Measurements from ENCODE around the gene CDH8.

Gene CDH8

DNA sequence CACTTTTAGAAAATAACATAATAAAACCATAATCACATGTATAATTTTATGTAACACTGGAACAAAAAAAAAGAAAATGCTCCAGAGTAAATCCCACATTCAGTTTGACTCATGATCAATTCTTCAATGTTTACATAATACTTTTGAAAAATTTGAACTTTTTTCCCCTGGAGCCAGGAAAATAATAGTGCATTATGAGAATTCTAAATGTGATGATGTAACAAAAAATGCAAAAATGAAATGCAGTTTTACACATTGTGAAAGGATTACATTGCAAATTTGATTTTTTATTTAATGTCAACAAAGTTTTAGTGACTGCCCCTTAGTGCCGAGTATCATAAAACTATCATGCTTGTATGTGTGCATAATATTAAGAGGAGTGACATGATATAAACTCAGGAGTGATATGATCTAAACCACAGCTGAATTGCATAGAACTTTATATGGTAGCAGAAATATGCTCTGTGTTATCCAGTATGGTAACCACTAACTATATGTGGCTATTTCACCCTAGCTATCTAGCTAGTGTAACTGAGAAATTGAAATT, 238.2 kb downstream of the CDH8 start:
- H4K20me1 ChIP-seq (ENCODE audit: control insufficient read depth, insufficient read depth, low read depth, low read length): no peaks in the 10 kb centered on the region

GRCh38 chr16:61797296-61797795, 238.9 kb downstream of the CDH8 start:
- Histone ChIP-seq H4K20me1 (ENCODE audit: control insufficient read depth, insufficient read depth, low read depth, low read length) (no peaks in the 10 kb centered on the region), H3K36me3 (ENCODE audit: control insufficient read depth, low read length) (no peaks in the 10 kb centered on the region), H3F3A (ENCODE audit: control insufficient read depth, insufficient read depth) (no peaks in the 10 kb centered on the region), H3K9me2 (replicated peaks; ENCODE audit: control insufficient read depth, low read length) (no peaks in the 10 kb centered on the region), H3K4me2 (ENCODE audit: low read length) (no peak overlapping the region), H3K27ac (ENCODE audit: low read depth, low read length) (no peak overlapping the region), H3K4me1 (ENCODE audit: control insufficient read depth, low read length) (no peaks in the 10 kb centered on the region), H3K9me3 (ENCODE audit: control insufficient read depth, insufficient read depth, low read length) (no peaks in the 10 kb centered on the region), H3K79me2 (ENCODE audit: control insufficient read depth, low read length) (no peaks in the 10 kb centered on the region), H3K27me3 (ENCODE audit: control insufficient read depth, low read length) (no peaks in the 10 kb centered on the region), H3K4me3 (ENCODE audit: low read length) (no peak overlapping the region)
- TF ChIP-seq CTCF (IDR thresholded peaks at IDR 0.05; ENCODE audit: low read depth, low read length, poor library complexity, severe bottlenecking) (no peak), EZH2phosphoT487 (IDR thresholded peaks at IDR 0.05; ENCODE audit: borderline replicate concordance, low read length) (no peak)

More for the DNA sequence above, 238.2 kb downstream of the CDH8 start:
- Histone ChIP-seq H3K4me2 (ENCODE audit: low read length) (no peak overlapping the region), H3K4me3 (ENCODE audit: low read length) (no peak overlapping the region), H3K79me2 (ENCODE audit: control insufficient read depth, low read length) (no peaks in the 10 kb centered on the region), H3K4me1 (ENCODE audit: control insufficient read depth, low read length) (no peaks in the 10 kb centered on the region), H3K36me3 (ENCODE audit: control insufficient read depth, low read length) (no peaks in the 10 kb centered on the region), H3K9me3 (ENCODE audit: control insufficient read depth, insufficient read depth, low read length) (no peaks in the 10 kb centered on the region), H3K9me2 (replicated peaks; ENCODE audit: control insufficient read depth, low read length) (no peaks in the 10 kb centered on the region), H3K27me3 (ENCODE audit: control insufficient read depth, low read length) (no peaks in the 10 kb centered on the region), H3K27ac (ENCODE audit: low read depth, low read length) (no peak overlapping the region), H3F3A (ENCODE audit: control insufficient read depth, insufficient read depth) (no peaks in the 10 kb centered on the region)
- TF ChIP-seq EZH2phosphoT487 (IDR thresholded peaks at IDR 0.05; ENCODE audit: borderline replicate concordance, low read length) (no peak), CTCF (IDR thresholded peaks at IDR 0.05; ENCODE audit: low read depth, low read length, poor library complexity, severe bottlenecking) (no peak)

DNA sequence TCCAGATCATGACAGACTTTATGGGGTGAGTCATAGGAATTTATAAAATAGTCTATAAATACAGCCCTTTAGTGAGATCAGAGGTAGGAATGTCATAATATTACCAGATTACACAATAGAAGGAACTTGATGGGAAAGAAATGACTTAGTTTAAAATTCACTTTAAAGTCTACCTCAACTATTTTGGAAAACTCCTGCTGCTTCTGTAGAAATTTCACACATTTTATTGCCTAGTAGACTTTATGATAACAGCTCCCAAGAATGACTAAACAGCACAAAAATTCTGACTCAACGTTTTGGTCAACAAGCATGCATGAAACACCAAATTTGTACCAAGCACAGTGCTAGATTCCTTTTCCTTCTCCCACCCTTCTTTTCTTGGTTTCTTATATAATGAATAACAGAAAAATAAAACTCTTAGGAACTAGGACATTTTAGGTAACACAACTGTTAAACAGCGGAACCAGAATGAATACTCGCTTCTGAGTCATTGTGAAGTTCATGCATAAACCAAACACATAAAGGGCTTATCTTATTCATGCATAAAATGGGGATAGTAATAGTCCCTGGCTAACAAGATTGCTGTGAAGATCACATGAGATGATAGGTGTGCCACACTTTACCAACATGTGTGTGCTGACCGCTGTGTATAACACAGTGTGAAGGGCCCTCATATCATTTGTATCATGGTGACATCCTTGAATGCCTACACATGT, 243.9 kb downstream of the CDH8 start:
- Histone ChIP-seq H3K9me3 (ENCODE audit: control insufficient read depth, insufficient read depth, low read length) (no peaks in the 10 kb centered on the region), H3K4me3 (ENCODE audit: low read length) (no peak overlapping the region), H3K9me2 (replicated peaks; ENCODE audit: control insufficient read depth, low read length) (no peaks in the 10 kb centered on the region), H3K79me2 (ENCODE audit: control insufficient read depth, low read length) (no peaks in the 10 kb centered on the region), H3K36me3 (ENCODE audit: control insufficient read depth, low read length) (no peaks in the 10 kb centered on the region), H4K20me1 (ENCODE audit: control insufficient read depth, insufficient read depth, low read depth, low read length) (no peaks in the 10 kb centered on the region), H3F3A (ENCODE audit: control insufficient read depth, insufficient read depth) (no peaks in the 10 kb centered on the region), H3K27ac (ENCODE audit: low read depth, low read length) (no peak overlapping the region), H3K27me3 (ENCODE audit: control insufficient read depth, low read length) (no peaks in the 10 kb centered on the region), H3K4me2 (ENCODE audit: low read length) (no peak overlapping the region), H3K4me1 (ENCODE audit: control insufficient read depth, low read length) (no peaks in the 10 kb centered on the region)
- TF ChIP-seq EZH2phosphoT487 (IDR thresholded peaks at IDR 0.05; ENCODE audit: borderline replicate concordance, low read length): no peak
- TF ChIP-seq CTCF (IDR thresholded peaks at IDR 0.05; ENCODE audit: low read depth, low read length, poor library complexity, severe bottlenecking): no peak

Data from DOHH2 (cell line).